Stimulated activated CD8-positive, alpha-beta memory T cell treated with anti-CD3 and anti-CD28 coated beads, Interleukin-12 subunit alpha, Interleukin-12 subunit beta, amount 100 ng/mL, for 4 hours (primary cell): ENCODE results near the gene MATN4.
"Not testable (repeated sequence)": the region's sequence is repeated elsewhere in the genome, so short reads cannot be mapped to it uniquely, and the experiment has no call there.

ENCODE experiments used
- DNase-seq: peaks from one replicate; pipeline ENCODE4 v3.0.0-alpha.2; 2020; ENCODE audit warnings: low read depth

MATN4 gene

GRCh38 chr20:45308117-45308778, at the start of gene MATN4:
Gene MATN4 (minus strand): TSS chr20:45308299. CDS start chr20:45305582, 2,717 bp downstream.
- DNase-seq, result no peak

GRCh38 chr20:45355209-45356084, 47.3 kb upstream of the MATN4 start:
- no peak for DNase-seq

- no peak for DNase-seq
These were observed 46.5 kb upstream of the MATN4 start for GRCh38 chr20:45354423-45355208.

GRCh38 chr20:45353746-45354145, 45.6 kb upstream of the MATN4 start:
- DNase-seq, result no peak

GRCh38 chr20:45352729-45353128, 44.6 kb upstream of the MATN4 start:
- DNase-seq, result no peak

- DNase-seq, result not testable (repeated sequence)
These were observed 42.7 kb upstream of the MATN4 start for GRCh38 chr20:45350795-45351194.

- DNase-seq, result no peak
These were observed 42.1 kb upstream of the MATN4 start for GRCh38 chr20:45350217-45350616.

- peak; percentile 59 for DNase-seq
These were observed 40.1 kb upstream of the MATN4 start, which contains the start of gene SDC4 for GRCh38 chr20:45347936-45348778. Gene SDC4 (minus strand): TSS chr20:45348424. CDS start chr20:45348384, 40 bp downstream.

- no peak for DNase-seq
These were observed 39.3 kb upstream of the MATN4 start for GRCh38 chr20:45347297-45347935.

- no peak for DNase-seq
These were observed 38.8 kb upstream of the MATN4 start for GRCh38 chr20:45346851-45347250.

GRCh38 chr20:45346291-45346718, 38.2 kb upstream of the MATN4 start:
- DNase-seq, result no peak

- no peak for DNase-seq
These were observed 37.2 kb upstream of the MATN4 start for GRCh38 chr20:45345104-45345936.

GRCh38 chr20:45344168-45344860, 36.2 kb upstream of the MATN4 start:
- no peak for DNase-seq

- no peak for DNase-seq
These were observed 35.6 kb upstream of the MATN4 start for GRCh38 chr20:45343532-45344167.

GRCh38 chr20:45342855-45343531, 34.9 kb upstream of the MATN4 start:
- no peak for DNase-seq

- DNase-seq, result no peak
These were observed 34.1 kb upstream of the MATN4 start for GRCh38 chr20:45341939-45342854.

- no peak for DNase-seq
These were observed 33.5 kb upstream of the MATN4 start for GRCh38 chr20:45341579-45341938.
